ENCODE measurements around the gene ANKFY1.

Gene ANKFY1, protein sequence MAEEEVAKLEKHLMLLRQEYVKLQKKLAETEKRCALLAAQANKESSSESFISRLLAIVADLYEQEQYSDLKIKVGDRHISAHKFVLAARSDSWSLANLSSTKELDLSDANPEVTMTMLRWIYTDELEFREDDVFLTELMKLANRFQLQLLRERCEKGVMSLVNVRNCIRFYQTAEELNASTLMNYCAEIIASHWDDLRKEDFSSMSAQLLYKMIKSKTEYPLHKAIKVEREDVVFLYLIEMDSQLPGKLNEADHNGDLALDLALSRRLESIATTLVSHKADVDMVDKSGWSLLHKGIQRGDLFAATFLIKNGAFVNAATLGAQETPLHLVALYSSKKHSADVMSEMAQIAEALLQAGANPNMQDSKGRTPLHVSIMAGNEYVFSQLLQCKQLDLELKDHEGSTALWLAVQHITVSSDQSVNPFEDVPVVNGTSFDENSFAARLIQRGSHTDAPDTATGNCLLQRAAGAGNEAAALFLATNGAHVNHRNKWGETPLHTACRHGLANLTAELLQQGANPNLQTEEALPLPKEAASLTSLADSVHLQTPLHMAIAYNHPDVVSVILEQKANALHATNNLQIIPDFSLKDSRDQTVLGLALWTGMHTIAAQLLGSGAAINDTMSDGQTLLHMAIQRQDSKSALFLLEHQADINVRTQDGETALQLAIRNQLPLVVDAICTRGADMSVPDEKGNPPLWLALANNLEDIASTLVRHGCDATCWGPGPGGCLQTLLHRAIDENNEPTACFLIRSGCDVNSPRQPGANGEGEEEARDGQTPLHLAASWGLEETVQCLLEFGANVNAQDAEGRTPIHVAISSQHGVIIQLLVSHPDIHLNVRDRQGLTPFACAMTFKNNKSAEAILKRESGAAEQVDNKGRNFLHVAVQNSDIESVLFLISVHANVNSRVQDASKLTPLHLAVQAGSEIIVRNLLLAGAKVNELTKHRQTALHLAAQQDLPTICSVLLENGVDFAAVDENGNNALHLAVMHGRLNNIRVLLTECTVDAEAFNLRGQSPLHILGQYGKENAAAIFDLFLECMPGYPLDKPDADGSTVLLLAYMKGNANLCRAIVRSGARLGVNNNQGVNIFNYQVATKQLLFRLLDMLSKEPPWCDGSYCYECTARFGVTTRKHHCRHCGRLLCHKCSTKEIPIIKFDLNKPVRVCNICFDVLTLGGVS

DNA sequence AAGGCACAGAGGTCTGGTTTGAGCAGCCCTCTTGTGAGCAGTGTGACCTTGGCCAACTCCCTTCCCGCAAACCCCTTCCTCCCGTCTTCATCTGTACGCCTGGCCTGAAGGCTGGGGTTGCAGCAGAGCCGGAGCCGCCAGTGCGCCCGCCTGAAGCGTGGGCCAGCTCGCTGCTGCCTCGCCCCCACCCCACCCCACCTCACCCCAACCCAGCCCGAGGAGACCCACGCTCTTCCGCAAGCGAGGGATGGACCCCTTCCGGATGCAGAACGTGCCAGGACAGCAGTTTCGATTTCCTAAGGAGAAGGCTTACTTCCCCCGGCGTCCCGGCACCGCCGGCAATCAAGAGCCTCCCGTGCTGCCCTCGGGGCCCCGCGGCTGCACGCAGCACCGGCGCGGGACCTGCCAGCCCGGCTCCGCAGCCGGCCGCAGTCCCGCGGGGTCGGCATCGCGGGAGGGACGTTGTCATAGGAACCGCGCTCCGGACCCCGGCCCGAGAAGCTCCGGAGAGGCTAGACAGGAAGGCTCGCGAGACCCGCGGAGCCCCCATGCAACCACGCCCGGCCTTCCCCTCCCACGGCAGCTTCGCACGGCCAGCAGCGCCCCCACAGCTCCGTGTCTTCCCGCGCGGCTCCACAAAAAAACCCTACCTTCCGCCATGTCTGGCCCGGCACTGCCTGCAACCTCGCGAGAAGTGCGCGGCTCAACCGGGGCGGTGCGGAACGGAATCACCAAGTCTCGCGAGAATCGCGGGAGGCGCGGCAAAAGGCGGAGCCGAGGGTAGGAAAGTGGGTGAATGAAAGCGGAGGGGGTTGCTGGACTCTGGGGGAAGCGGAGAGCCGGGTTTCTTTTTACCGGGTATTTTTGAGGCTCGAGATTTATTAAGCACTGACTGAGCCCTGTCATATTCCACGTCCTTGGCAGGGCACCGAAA is at the start of gene ANKFY1:
TSS of gene ANKFY1 (minus strand) at position 698 of the 934 bp plus-strand sequence. CDS start at position 660, 38 bp downstream.
- peak; percentile 91 to 95 (median 93) for DNase-seq

DNA sequence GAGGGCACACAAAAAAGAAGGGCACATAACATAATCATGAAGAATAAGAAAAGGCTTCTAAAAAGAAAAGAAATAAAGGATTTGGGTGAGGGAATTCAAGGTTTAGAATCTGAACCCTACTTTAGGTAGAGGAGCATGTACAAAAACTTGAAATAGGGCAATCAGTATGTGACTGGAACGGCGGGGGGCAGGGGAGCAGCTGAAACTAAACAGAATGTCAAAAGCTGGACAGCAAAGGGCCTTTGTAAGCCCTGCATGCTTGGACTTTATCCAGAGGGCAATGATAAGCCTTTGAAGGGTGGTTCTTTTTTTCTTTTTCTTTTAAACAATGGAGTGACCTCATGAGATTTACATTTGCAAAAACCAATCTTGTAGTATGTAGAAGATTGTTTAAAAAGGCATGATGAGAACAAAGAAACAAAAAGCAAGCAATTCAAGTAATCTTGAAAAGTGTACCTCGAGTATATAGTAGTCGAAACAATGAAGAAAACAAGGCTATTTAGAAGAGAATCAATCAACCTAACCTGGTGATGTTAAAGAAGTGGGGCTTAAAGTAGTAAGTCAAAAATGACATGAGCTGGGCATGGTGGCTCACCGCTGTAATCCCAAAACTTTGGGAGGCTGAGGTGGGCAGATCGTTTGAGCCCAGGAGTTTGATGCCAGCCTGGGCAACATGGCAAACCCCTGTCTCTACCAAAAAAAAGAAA is 46.7 kb upstream of the ANKFY1 start:
- no peak for DNase-seq

DNA sequence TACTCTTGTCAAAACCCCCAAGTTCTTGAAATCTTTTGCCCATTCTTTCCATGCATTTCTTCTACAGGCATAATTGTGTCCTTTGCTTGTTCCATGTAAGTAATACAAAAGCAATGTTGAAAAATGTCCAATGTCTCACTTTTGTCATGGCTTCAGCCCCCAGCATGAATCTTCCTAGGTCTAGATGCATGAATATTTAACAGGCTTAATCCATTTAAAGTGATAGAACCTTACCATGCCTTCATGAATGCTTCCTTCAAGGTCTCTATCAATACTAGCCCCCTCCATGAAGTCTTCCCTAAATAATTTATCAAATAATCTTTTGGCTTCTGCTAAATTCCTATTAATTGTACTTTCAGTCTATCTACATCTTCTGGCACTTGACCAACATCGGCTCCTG is 46.1 kb upstream of the ANKFY1 start:
- no peak for DNase-seq

DNA sequence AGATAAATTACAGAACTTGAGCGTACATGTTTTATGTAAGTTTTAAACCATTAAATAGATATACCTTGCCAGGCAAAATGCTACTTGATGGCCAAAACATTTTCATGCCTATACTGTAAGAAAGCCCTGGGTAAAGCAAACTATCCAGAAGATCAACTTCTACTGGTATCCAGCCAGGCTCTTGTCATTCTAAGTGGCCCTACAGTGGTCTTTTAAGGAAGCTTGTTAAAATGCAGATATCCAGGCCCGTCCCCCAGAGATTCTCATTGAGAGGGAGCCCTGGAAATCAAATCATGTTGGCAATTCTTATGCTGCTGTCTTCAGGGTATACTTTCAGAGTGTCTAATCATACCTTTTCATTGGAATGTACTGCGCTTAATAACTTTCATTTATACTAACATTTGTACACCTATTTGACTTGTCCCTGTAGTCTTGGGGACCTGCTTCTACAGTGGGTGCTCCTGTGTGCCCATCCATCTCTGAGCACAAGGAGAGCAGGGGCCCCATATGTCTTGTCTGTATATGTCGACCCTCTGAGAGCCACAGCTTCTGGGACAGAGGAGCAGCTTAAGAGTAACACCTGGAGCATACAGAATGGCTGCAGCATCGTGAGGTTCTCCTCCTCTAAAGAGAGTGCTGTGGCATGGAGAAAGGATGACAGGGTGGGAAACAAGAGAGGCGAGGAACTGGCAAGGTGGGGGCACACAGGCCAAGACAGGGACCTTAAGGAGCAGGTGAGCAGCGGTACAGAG is 43.6 kb upstream of the ANKFY1 start:
- DNase-seq = no peak

DNA sequence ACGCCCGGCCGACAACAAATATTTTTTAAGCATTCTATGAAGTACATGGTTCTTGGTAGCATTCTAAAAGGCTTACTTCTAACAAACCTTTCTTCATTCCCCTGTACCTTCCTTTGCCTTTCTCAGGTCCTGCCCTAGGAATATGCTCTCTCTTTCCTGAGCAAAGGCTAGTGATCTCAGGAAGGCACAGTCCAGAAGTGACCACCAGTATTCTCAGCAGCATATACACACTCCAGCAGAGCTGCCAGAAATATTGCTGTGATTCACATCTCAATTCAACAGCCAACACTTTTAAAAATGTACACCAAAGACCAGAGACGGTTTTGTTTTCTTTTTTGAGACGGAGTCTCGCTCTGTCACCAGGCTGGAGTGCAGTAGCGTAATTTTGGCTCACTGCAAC is 41.4 kb upstream of the ANKFY1 start:
- no peak for DNase-seq

DNA sequence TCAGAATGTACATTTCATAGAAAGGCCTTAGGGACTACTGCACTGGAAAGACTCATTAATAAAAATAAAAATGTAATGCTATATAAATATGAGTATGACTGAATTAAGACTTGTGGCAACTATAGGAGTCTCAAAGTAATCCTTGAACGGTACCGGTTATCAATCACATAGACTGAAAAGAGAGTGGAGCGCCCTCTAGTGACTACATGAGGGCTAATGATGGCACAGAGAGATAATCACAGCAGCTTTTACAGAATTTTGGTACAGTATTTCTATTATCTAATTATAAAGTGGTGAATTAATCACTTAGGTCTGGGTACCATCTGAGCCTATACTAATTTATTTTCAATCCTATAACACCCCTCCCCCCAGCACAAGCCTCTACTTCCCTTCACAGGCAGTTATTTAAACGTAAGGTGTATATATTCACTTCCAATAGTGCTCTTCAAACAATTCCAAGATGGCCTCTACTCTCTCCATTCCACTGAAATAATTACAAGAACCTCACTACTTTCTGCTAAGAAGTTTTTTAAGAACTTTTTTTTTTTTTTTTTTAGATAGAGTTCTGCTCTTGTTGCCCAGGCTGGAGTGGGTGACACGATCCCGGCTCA is 40.7 kb upstream of the ANKFY1 start:
- DNase-seq = peak in 2 of 4 experiments; percentile 7

DNA sequence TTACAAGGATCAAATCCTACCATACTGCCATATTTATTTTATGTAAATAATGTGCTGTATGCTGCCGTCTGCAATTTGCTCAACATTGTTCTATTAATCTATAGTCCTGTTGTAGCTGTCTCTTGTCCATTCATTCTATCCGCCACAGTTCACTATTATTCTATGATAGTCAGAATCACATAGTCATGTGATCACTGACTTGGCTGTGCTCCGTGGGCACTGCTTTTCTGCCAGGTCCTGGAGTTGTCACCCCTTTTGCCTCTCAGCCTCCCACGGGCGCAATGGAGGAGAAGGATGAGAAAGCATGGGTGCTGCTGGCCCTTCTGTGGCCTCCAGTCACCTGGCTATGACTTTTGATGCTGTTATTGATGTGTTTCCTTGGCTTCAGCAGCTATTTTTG is 37.3 kb upstream of the ANKFY1 start:
- DNase-seq = no peak

DNA sequence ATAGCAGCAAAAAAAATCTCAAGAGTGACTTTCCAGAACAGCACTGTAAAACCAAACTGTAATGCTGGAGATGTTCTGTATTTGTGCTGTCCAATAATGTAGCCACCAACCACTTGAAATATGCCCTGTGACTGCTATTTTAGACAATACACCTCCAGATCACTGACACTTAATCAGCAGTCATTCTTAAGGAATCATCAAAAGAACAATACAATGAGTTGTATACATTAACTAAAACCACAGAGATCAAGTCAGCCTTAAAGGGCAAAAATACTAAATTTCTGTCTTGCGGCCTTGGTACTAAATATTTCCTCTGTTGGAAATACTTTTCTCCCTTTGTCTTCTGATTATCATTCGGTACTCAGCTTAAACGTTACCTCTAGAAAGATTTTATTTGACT is 33.6 kb upstream of the ANKFY1 start:
- DNase-seq = no peak

DNA sequence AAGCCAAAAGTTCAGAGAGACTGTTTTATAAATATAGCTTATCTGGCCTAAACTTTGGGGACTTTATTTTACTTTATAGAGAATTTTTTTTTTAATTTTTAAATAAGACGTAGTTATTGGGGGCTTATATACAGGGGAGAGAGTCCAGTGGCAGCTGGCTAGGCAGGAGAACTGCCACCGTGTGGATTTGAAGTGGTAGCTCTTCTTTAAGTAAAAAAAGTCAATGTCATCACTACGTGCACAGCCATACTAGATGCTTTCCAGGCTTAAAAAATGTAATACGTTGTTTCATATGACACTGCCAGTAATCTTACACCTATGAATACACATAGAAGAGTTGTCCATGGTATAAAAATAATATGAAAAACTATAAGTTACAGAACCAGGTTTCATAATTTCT is 31.9 kb upstream of the ANKFY1 start:
- DNase-seq = no peak

DNA sequence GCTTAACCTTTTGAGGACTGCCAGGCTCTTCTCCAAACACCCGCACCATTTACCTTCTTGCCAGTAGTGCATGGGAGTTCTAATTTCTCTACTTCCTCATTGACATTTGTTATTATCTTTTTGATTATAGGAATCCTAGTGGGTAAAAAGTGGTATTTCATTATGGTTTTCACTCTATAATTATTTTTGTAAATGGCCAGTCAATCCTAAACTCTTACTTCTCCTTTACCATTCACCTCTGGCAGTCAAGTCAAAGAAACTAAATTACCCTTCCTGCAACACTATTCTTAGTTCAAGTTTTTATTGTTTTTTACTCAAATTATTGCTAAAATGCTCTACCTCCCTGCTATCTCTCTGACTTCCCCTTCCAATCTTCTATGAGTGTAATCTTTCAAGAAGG is 29.8 kb upstream of the ANKFY1 start:
- DNase-seq = no peak

DNA sequence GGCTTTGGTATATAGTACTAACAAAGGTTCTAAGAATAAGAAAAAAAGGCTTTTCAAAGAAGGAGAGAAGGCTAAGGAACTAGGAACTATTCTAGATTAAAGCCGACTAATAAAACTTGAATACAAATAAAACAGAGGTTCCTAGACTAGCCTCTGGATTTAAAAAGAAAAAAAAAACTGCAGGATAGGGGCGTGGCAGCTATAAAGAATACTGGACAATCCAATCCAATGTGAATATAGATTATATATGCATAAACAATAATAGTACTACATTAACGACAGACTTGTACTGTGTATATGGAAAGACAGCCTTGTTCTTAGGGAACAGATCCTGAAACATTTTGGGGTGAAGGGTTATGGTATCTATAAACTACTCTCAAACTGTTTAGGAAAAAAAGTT is 23.9 kb upstream of the ANKFY1 start:
- DNase-seq = no peak

DNA sequence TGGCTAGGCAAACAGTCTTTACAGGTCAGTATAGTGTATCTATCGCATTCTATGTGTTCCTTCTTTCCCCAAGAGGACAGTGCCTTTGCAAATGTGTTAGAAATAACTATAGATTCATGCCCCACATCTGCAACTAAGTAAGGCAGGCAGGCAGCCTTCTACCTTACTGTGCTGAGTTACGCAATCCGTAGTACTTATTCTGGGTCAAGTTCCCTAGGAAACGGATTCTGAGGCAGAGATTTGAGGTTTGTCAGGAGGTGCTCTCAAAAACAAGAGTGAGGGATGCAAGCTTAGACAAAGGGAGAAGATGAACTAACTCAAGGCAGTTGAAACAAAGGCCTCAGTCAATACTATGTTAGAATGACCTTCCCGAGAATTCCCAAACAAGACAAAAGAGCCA is 12.7 kb upstream of the ANKFY1 start:
- DNase-seq = no peak

DNA sequence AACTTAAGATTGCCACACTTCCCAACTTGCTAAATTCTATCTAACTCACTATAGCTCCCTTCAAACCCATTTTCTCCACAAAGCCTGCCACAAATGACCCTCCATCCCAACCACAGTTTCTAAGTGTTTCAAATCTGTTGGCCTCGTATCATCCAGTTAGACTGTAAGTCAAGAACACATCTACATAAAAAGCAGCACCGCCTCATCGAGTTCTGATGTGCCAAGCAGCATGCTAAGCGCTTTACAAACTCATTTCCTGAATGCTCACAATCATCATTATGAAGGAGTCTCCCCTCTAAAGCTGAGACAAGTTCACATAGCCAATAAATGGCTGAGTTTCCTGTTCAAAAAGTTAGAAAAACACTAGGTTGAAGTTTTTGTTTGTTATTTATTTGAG is 9.2 kb upstream of the ANKFY1 start:
- DNase-seq = no peak

DNA sequence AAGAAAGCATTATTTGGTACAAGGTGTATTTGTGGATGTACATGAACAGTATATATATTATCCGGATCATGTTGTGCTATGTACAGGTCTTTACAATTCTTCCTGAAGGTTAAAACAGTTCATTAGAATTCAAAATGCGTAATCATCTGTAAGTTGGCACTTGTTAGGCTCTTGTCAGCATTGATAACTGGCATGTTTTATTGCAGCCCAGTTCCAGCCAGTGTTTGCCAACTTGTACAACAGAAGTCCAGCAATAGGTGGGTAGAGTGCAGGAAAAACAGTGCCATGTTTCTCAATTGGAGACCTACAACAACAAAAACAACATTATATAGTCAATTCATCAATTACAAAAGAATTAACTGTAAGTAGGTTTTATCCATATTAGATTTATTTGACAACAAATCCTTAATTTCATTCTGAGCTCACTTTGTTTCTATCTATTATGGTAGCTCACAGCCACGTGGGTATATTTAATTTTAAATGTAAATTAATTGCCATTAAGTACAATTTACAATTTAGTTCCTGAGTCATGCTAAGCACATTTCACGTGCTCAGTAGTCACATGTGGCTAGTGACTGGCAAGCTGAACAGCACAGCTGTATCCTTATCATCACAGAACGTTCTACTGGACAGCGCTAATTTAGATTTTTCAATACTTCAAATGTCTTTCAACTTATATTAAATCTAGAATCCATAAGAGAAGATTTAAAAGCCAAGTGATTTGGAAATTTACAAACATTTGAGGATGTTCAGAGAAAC is 8.6 kb upstream of the ANKFY1 start:
- DNase-seq = no peak

DNA sequence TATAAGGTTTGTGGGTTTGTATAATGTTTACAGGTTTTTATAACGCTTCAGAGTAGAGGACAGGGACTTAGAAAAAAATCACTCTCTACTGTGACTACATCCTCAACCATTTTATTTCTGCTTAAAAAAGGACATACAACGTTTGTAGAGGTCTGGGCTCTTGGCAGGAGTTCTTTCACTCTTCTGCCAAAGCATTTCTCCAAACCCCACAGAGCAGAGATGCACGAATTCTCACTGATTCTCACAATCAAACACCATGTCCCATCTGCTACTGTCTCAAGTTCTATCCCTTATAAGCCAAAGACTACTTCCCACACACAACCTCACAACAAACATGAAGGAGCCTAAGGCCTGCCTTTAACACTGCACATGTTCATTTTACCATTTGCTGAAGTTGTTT is 7.0 kb upstream of the ANKFY1 start:
- no peak for DNase-seq

DNA sequence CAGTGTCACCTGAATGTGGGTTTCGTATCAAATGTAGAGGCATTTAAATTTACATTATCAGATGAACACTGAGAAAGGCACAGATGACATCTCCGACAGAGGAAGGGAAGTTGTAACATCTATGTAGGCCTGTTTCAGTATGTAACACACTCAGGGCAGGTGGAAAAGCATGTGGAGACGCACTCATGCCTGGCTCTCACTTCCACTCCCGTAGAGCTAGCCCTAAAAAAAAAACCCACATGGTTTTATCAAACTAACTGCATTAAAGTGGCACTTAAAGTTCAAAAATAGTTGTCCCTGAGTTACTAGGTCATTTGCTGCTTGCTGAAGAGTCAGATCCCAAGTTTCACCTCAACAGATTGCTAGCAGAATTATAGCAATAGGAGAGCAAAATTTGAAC is 6.1 kb upstream of the ANKFY1 start:
- no peak for DNase-seq

DNA sequence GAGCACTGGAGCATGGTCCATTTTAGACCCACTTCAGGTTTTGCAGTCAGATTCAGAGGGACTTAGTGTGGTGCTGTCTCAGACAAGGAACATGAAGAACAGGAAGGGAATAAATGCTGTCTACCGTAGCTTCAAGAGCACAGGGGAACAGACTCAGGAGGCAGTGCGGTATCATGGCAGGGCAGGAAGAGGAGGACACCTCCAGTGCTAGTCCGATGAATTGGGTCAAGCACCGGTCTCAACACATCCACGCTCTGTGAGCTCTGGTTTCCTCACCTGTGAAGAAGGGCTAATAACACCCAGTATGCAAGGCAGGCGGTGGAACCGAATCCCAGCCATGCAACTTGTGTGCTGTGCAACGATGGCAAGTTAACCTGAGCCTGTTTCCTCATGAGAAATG is 3.6 kb upstream of the ANKFY1 start:
- no peak for DNase-seq

DNA sequence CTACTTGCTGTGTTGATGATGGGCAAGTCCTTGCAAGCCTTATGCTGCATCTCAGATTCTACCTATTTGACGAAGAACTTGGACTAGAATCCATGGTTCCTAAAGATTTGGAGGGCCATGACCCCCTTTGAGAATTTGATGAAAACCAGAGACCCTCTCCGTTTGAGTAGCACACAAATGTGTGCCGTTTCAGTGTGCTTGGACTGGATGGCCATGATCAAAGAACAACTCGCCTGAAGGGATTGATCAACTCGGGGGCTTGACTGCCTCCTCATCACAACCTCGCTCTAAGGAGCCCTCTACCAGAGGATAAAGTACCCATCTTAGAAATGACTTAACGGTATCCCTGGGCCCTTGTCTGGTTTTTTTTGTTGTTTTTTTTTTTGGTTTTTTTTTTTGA is 2.8 kb upstream of the ANKFY1 start:
- no peak for DNase-seq

DNA sequence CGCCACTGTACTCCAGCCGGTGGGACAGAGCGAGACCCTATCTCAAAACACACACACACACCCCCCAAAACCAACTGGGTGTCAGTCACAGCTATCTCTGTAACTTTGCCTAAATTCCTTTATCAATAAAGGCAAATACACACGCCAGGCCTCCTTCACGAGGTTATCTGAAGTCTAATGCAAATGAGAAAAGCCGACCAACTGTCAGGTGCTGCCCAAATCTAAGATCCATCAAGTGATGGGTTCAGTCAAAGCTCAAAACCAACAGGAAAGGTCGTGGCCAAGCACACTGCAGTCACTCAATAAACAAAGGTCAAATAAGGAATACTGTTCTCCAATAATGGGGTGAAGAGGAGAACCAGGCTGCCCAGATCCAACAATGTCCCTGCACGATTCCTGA is 1.1 kb downstream of the ANKFY1 start:
- no peak for DNase-seq

DNA sequence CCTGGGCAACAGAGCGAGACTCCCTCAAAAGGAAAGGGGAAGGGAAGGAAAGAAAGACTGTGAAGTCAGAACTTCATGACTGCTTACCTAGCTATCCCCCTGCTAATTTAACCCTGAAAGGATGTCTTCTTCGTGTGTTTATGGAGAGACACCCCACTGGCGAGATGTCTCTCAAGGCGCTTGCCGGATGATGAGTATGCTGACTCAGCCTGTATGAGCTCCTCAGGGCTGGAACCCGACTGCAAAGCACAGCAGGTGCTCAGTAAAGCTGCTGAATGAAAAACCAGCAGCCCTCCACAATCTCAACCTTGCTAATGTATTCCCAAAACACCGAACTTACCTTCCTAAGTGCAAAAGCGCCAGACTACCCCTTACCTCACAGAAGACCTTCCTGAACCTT is 2.3 kb downstream of the ANKFY1 start:
- DNase-seq = no peak
